Stomach (tissue), 4 donors: ENCODE data around the gene KIR3DL2.
"Not testable (repeated sequence)": the region's sequence is repeated elsewhere in the genome, so short reads cannot be mapped to it uniquely, and the experiment has no call there.

Experiments
- CTCF ChIP-seq, 7 experiments: fragments of 450-650 bp in 4 of 7; fragments of 200-600 bp in 3 of 7; sonication (generic) in 3 of 7; IDR thresholded peaks; one replicate each; pipeline ENCODE4 v1.5.1; 2016 to 2019; ENCODE audit warnings: antibody characterized with exemption in 7 of 7, control low read depth in 2 of 7, mild to moderate bottlenecking in 1 of 7
- POLR2AphosphoS5 ChIP-seq, 3 donors: sonication (generic); formaldehyde crosslinking; IDR thresholded peaks; one replicate each; pipeline ENCODE4 v1.6.1; 2016; ENCODE audit warnings: antibody characterized with exemption in 3 of 3

- TF ChIP-seq CTCF, POLR2AphosphoS5 (IDR thresholded peaks at IDR 0.05): not testable (repeated sequence)
These were observed 9.2 kb downstream of the KIR3DL2 start for GRCh38 chr19:54859421-54859820.
